ENCODE measurements around the gene POR. TPM values are rescaled to one million over a fixed set of nuclear protein-coding genes. Genes with fewer than 3 reads are reported as not detected.

The POR gene
- total and polyA plus RNA-seq, 2 of the 8 experiments (the other 6 are each of a cell fraction or from before 2014, with no cell fraction given): 98.7 to 144 TPM

- TF ChIP-seq ZNF274 (IDR thresholded peaks at IDR 0.05; ENCODE audit: borderline replicate concordance, extremely low read depth, low read length): no peak
- no peak for TF ChIP-seq BACH1 (IDR thresholded peaks at IDR 0.05; ENCODE audit: low read length)
- no peak for TF ChIP-seq GABPA (IDR thresholded peaks at IDR 0.05; ENCODE audit: borderline replicate concordance, insufficient read depth, low read length)
- no peak for TF ChIP-seq SIX5 (IDR thresholded peaks at IDR 0.05; ENCODE audit: low read depth, low read length)
- no peak for TF ChIP-seq CBX8 (IDR thresholded peaks at IDR 0.05; ENCODE audit: borderline replicate concordance, low read depth, low read length)
- TF ChIP-seq GTF2F1 (IDR thresholded peaks at IDR 0.05; ENCODE audit: borderline replicate concordance, low read depth, low read length): no peak
- no peak for TF ChIP-seq TAF7 (optimal IDR thresholded peaks at IDR 0.05; ENCODE audit: borderline replicate concordance, low read depth, low read length)
- no peak for TF ChIP-seq TEAD4 (IDR thresholded peaks at IDR 0.05; ENCODE audit: low read depth, low read length)
These were observed 95.0 kb downstream of the POR start (continued) for GRCh38 chr7:76009672-76010600.
